ENCODE data around the gene FADS2. TPM values are rescaled to one million over a fixed set of nuclear protein-coding genes. Genes with fewer than 3 reads are reported as not detected.
A peak's percentile ranks its signal among the peaks of the same experiment; 100 is the strongest.

FADS2 gene
- total and polyA plus RNA-seq, 10 of the 15 experiments (the other 5 are each of a cell fraction or from before 2014, with no cell fraction given): 3.3 to 313 (median 149) TPM

DNA sequence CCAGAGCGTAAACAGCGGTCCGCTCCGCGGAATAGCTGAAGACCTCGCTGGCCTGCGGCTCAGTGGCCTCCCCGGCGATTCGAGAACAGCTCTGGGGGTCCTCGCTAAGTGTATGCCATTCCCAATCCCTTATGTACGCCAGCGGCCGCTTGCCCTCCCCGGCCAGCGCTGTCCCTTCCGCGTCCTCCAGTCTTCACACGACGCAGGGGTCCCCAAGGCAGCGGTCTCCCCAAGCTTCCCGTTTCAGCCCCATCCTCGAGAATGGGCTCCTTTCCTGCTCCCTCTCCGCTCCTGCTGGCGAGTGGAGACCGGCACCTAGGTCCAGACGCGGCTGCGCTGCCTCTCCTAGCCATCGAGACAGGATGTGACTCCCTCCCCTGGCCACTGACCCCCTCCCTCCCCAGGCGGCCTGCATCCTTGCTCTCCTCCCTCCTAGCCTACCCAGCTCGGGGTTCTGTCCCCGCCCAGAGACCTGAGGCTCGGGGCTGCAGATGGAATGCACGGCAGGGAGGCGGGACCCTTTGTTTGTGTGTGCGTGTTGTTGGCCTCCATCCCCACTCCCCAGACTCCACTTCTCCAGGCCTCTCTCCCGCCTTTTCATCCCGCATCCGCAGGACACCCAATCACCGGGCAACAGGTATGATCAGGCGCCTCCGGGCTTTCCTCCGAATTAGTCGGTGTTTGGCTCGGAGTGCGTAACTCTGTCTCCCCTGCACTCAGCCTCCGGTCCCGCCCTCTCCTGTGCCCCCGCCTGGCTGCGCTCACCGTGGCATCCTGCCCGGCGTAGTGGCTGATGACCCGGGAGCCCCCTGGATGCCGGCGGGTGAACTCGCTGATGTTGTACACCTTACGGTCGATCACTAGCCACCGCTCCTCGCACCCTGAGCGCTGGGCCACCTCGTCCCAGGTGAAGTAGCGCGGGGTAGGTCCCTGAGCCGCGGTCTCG, 12.0 kb upstream of the FADS2 start:
- intact Hi-C loops (cut with micrococcal nuclease; ENCODE audit: unreplicated experiment): loop anchor here (1.0 kb wide), 2 partner anchors 11 to 24 kb away; partner anchors contain the start of genes FEN1 and TMEM258
- RAD21 ChIA-PET (ENCODE audit: unreplicated experiment): interaction anchor here (0.8 to 5.4 kb wide), 13 partner anchors 10 to 307 kb away, joined by 3 to 51 read pairs (median 5); partner anchors contain the start of genes FADS2, FEN1, INCENP and TMEM258

More for the DNA sequence above, 12.0 kb upstream of the FADS2 start:
- Histone ChIP-seq H3K36me3 (ENCODE audit: control insufficient read depth in 2 of 2, insufficient read depth in 2 of 2, low read length in 1 of 2) (0 out of 4 replicates have a peak, but pooled peaks cover 0 to 5% of the 10 kb centered on the region in 2 experiments), H3K9me3 (replicated peaks; ENCODE audit: control insufficient read depth, insufficient read depth, low read length) (no peaks in the 10 kb centered on the region), H3K27ac (ENCODE audit: control insufficient read depth, insufficient read depth) (peak overlapping the region; percentile 87), H3K27me3 (replicated peaks in 1 of 2; ENCODE audit: control insufficient read depth in 2 of 2, insufficient read depth in 2 of 2, low read length in 1 of 2) (no peaks in the 10 kb centered on the region), H3K4me2 (ENCODE audit: control insufficient read depth, insufficient read depth) (peak overlapping the region; percentile 95), H2AFZ (ENCODE audit: control insufficient read depth, low read depth, low read length) (peak overlapping the region; percentile 83), H4K20me1 (ENCODE audit: control insufficient read depth, insufficient read depth) (no peaks in the 10 kb centered on the region), H3K4me1 (ENCODE audit: control insufficient read depth, insufficient read depth, low read length) (peaks cover 3% of the 10 kb centered on the region; the same call in 1 of the 2 replicates), H3K9ac (ENCODE audit: control insufficient read depth, insufficient read depth, low read length) (peak overlapping the region; percentile 89), H3K79me2 (ENCODE audit: control insufficient read depth, insufficient read depth, low read length) (peaks cover 21% of the 10 kb centered on the region), H3K4me3 (peak overlapping the region; percentile 81)
- no peak for FAIRE-seq
- TSS peak; percentile 46 for BruUV-seq (replicated peaks)
- ChIA-PET SMC1A (ENCODE audit: uncharacterized antibody, unreplicated experiment) (interaction anchor here (0.6 to 5.1 kb wide), 10 partner anchors 10 to 536 kb away, joined by 3 to 67 read pairs (median 6); partner anchors contain the start of gene FADS2), CTCF (interaction anchor here (0.7 to 10.8 kb wide), 16 partner anchors 12 to 266 kb away, joined by 3 to 141 read pairs (median 6); partner anchors contain the start of gene FADS2), POLR2A (interaction anchor here (0.5 to 9.9 kb wide), 12 partner anchors 7 to 537 kb away, joined by 3 to 167 read pairs (median 6); partner anchors contain the start of genes FADS2, FEN1, FTH1 and TMEM258)
- peak; percentile 55 for ATAC-seq
- DNase-seq (ENCODE audit: low read depth, low spot score): no peak
- 1% methylated on average over 68 of the region's 69 CpGs for WGBS (ENCODE audit: insufficient coverage, insufficient replicate concordance, low lambda C conversion rate, missing lambda C conversion rate)
- TF ChIP-seq TCF7 (IDR thresholded peaks at IDR 0.05; ENCODE audit: borderline replicate concordance): no peak
- TF ChIP-seq NBN (IDR thresholded peaks at IDR 0.05): 0 out of 2 replicates have a peak, but pooled peaks have one; percentile 8
- peak; percentile 7; the same call in 1 of the 2 replicates for TF ChIP-seq CHD1 (IDR thresholded peaks at IDR 0.05; ENCODE audit: low read depth, low read length)
- TF ChIP-seq POLR2AphosphoS5 (IDR thresholded peaks at IDR 0.05; ENCODE audit: low read length): 0 out of 2 replicates have a peak, but pooled peaks have one; percentile 23
- 0 out of 2 replicates have a peak, but pooled peaks have one; percentile 32 for TF ChIP-seq MXI1 (IDR thresholded peaks at IDR 0.05; ENCODE audit: low read depth, low read length)
- no peak; the same call in 2 of the 3 replicates for TF ChIP-seq POU2F2 (IDR thresholded peaks at IDR 0.05; ENCODE audit: borderline replicate concordance, low read depth, low read length)
- peak; percentile 14; the same call in 1 of the 2 replicates for TF ChIP-seq RUNX3 (IDR thresholded peaks at IDR 0.05; ENCODE audit: low read length)
- TF ChIP-seq, protein P1, sequence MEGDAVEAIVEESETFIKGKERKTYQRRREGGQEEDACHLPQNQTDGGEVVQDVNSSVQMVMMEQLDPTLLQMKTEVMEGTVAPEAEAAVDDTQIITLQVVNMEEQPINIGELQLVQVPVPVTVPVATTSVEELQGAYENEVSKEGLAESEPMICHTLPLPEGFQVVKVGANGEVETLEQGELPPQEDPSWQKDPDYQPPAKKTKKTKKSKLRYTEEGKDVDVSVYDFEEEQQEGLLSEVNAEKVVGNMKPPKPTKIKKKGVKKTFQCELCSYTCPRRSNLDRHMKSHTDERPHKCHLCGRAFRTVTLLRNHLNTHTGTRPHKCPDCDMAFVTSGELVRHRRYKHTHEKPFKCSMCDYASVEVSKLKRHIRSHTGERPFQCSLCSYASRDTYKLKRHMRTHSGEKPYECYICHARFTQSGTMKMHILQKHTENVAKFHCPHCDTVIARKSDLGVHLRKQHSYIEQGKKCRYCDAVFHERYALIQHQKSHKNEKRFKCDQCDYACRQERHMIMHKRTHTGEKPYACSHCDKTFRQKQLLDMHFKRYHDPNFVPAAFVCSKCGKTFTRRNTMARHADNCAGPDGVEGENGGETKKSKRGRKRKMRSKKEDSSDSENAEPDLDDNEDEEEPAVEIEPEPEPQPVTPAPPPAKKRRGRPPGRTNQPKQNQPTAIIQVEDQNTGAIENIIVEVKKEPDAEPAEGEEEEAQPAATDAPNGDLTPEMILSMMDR (IDR thresholded peaks at IDR 0.05 in 2 of 3, conservative IDR thresholded peaks at IDR 0.05 in 1 of 3; ENCODE audit: control insufficient read depth in 2 of 3, extremely low read depth in 1 of 3, insufficient read depth in 1 of 3, low read depth in 3 of 3, low read length in 3 of 3): peak in 1 of 3 experiments; percentile 27; a peak in 1 of 6 replicates
- in situ Hi-C loops (cut with MboI): no loop called here

Measured in GM12878 (cell line).